Heart left ventricle (tissue), 16 donors: ENCODE measurements around the gene MFN1. TPM values are rescaled to one million over a fixed set of nuclear protein-coding genes. Genes with fewer than 3 reads are reported as not detected.

Experiments used
- ATAC-seq, 4 donors: fragments of 200-7000 bp; cut with Tn5 transposase; one replicate each; pipeline ENCODE4 v1.9.1; 2020 to 2022; ENCODE audit warnings: moderate library complexity in 4 of 4, mild to moderate bottlenecking in 3 of 4, moderate number of reproducible peaks in 1 of 4
- DNase-seq, 5 donors: peaks; one replicate each; pipeline ENCODE4 v3.0.0-alpha.2; 2020
- H3K27ac ChIP-seq, 12 donors: fragments of 200-600 bp; sonication (generic) in 4 of 12; one replicate each; pipeline versions ENCODE4 v1.5.0 to v1.8.0; 2016 to 2022; ENCODE audit warnings: mild to moderate bottlenecking in 2 of 12
- H3K27me3 ChIP-seq, 9 donors: fragments of 200-600 bp; sonication (generic) in 2 of 9; one replicate each; pipeline versions ENCODE4 v1.5.1 to v1.8.0; 2016 to 2022; ENCODE audit warnings: mild to moderate bottlenecking in 3 of 9
- H3K36me3 ChIP-seq, 9 donors: fragments of 200-600 bp; sonication (generic) in 2 of 9; one replicate each; pipeline versions ENCODE4 v1.5.0 to v1.8.0; 2018 to 2022; ENCODE audit warnings: mild to moderate bottlenecking in 2 of 9
- H3K4me1 ChIP-seq, 12 donors: fragments of 200-600 bp; sonication (generic) in 4 of 12; one replicate each; pipeline versions ENCODE4 v1.5.0 to v1.8.0; 2016 to 2022; ENCODE audit warnings: mild to moderate bottlenecking in 3 of 12
- H3K4me3 ChIP-seq, 12 donors: fragments of 200-600 bp; sonication (generic) in 4 of 12; one replicate each; pipeline versions ENCODE4 v1.5.0 to v1.8.0; 2017 to 2022; ENCODE audit warnings: mild to moderate bottlenecking in 9 of 12, moderate library complexity in 4 of 12
- H3K9me3 ChIP-seq, 12 donors: fragments of 200-600 bp; sonication (generic) in 4 of 12; one replicate each; pipeline versions ENCODE4 v1.5.0 to v1.8.0; 2016 to 2022; ENCODE audit warnings: mild to moderate bottlenecking in 1 of 12
- POLR2A ChIP-seq, 2 donors: fragments of 450-650 bp; IDR thresholded peaks; one replicate each; pipeline ENCODE4 v1.6.1; 2017; ENCODE audit warnings: antibody characterized with exemption in 2 of 2, mild to moderate bottlenecking in 2 of 2, moderate library complexity in 2 of 2
- WGBS, 4 donors: extraction: QIAGEN DNeasy Blood & Tissue Kit in 2 of 4; methylation state at CpG; one replicate each; pipeline versions ENCODE4 v1.1.5 to v1.1.7; 2013 to 2018; 5-methylcytosine and 5-hydroxymethylcytosine counted together
- intact Hi-C, 10 donors: fragments of 100-400 bp; cut with DNase I; formaldehyde crosslinking; loops; one replicate each; pipeline versions ENCODE4 v1.11.1 to v1.14.2; 2022
- polyA plus RNA-seq, 2 donors: library from polyadenylated mRNA; stranded (reverse); fragments of 200-250 nt; gene quantifications; one replicate each; pipeline ENCODE4 v1.2.3, GENCODE V29; 2013
- total RNA-seq, 9 donors: library from RNA; depleted of rRNA in 2 of 9; stranded (reverse); fragments of >200 nt in 2 of 9; fragmentation: NEBNext Ultra II Directional in 3 of 9; extraction: Animal tissue kit (Norgen Biotek cat#: 25700) in 3 of 9; gene quantifications; one replicate each; pipeline versions ENCODE4 v1.1.0 to v1.2.4, GENCODE V29; 2016 to 2023
- TF ChIP-seq, protein P1 (sequence below), 12 donors: fragments of 200-600 bp; sonication (generic) in 4 of 12; IDR thresholded peaks; one replicate each; pipeline versions ENCODE4 v1.5.0 to v1.8.0; 2018 to 2022; ENCODE audit warnings: antibody characterized with exemption in 12 of 12, mild to moderate bottlenecking in 5 of 12
- donor health status: ischemic (EF 13 %, LVEDD 7.1; RV severe dilation, severe dysfunction).
- donor health status: healthy with polysubstance abuse.
- donor health status: DM: no; HTN: yes; CAD: no.
- donor health status: DM: no; HTN: no; CAD: no.
- donor health status: ischemic (EF 25% LVEDD 6.9; RV normal size, moderate dysfunction).
- donor health status: ischemic (EF 25% LVEDD 5.7; RV mildly dilated, moderate dysfunction).
- donor health status: healthy.
- donor health status: DM: yes; HTN: yes; CAD: no.
- donor health status: ischemic (EF 35%, LVEDD 5.7; RV mildly dilated, moderate dysfunction).
- donor health status: nonischemic (EF 11% LVEDD 7.7; RV severe dilation, severe dysfunction).
- donor health status: DM: yes; HTN: yes; CAD: no.
- donor health status: PGD.
- donor health status: ischemic (EF 29% LVEDD 5.4; RV normal size, mild dysfunction).
- donor health status: nonischemic (EF 23%, LVEDD 6.1; RV moderate dilation, normal function).

MFN1 gene
- total and polyA plus RNA-seq, 11 donors: 10.8 to 78.0 (median 52.6) TPM

DNA sequence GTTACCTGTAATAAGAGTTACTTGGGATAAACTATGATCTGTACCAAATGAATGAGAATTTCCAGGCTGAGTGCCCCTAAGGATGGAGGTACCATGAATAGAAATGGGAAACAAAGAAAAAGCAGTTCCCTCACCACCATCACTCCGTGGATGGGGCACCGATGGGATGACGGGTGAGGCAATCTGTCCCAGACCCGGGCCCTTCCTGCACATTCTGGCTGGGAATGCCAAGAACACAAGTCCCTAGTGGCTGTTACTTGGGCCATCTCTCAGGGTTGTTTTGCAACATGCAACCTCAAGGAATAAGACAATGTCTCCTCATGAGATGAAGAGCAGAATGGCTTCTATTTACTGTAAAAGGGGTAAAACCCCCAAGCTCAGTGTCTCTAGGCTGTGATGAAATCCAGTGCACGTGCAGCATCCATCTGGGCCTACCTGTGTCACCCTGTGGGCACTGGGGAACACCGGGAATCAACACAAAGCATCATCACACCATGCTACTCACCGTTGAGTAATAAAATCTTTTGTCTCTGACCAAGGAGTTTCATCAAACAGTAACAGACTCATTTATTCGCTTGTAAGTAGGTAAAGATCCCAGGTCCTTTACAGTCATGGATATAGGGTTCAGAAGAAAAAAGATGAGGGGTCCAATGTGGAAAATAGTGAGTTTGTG, 81.5 kb downstream of the MFN1 start:
- DNase-seq (no peak), ATAC-seq (no peak)
- H3K4me1 ChIP-seq: peaks cover 0 to 58% (median 27%) of the 10 kb centered on the region in 12 donors
- H3K27me3 ChIP-seq: no peaks in the 10 kb centered on the region
- intact Hi-C loops: no loop called here
- TF ChIP-seq, protein P1, sequence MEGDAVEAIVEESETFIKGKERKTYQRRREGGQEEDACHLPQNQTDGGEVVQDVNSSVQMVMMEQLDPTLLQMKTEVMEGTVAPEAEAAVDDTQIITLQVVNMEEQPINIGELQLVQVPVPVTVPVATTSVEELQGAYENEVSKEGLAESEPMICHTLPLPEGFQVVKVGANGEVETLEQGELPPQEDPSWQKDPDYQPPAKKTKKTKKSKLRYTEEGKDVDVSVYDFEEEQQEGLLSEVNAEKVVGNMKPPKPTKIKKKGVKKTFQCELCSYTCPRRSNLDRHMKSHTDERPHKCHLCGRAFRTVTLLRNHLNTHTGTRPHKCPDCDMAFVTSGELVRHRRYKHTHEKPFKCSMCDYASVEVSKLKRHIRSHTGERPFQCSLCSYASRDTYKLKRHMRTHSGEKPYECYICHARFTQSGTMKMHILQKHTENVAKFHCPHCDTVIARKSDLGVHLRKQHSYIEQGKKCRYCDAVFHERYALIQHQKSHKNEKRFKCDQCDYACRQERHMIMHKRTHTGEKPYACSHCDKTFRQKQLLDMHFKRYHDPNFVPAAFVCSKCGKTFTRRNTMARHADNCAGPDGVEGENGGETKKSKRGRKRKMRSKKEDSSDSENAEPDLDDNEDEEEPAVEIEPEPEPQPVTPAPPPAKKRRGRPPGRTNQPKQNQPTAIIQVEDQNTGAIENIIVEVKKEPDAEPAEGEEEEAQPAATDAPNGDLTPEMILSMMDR (IDR thresholded peaks at IDR 0.05): no peak
- TF ChIP-seq POLR2A (IDR thresholded peaks at IDR 0.05): no peak
- H3K9me3 ChIP-seq: no peaks in the 10 kb centered on the region
- H3K27ac ChIP-seq: no peak overlapping the region
- 88 to 89% (median 88%) methylated on average over 8 of the region's 8 CpGs for WGBS, 4 donors
- peaks cover 0 to 25% (median 20%) of the 10 kb centered on the region in 9 donors for H3K36me3 ChIP-seq
- no peak overlapping the region for H3K4me3 ChIP-seq

DNA sequence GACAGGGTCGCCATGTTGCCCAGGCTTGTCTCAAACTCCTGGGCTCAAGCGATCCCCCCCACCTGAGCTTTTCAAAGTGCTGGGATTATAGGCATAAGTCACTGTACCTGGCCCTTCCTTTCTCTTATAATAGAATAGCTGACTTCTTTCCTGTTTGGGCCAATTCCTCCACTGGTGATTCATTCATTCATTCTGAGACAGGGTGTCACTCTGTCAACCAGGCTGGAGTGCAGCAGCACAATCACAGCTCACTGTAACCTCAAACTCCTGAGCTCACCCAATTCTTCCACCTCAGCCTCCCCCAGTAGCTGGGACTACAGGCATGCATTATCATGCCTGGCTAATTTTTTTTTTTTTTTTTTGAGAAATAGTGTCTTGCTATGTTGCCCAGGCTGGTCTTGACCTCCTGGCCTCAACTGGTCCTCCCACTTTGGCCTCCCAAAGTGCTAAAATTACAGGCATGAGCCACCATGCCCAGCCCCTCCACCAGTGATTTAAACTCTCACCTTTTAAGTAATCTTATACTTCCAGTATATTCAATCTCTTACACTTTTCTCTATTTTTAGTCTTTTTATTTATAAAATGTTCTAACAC, 82.9 kb downstream of the MFN1 start:
- WGBS, 4 donors: 94 to 100% (median 97%) methylated on average over 2 of the region's 2 CpGs
- Histone ChIP-seq H3K4me3 (no peak overlapping the region), H3K36me3 (peaks cover 0 to 11% (median 6%) of the 10 kb centered on the region in 9 donors), H3K9me3 (no peaks in the 10 kb centered on the region), H3K4me1 (peaks cover 0 to 66% (median 27%) of the 10 kb centered on the region in 12 donors), H3K27ac (no peak overlapping the region), H3K27me3 (no peaks in the 10 kb centered on the region)
- no peak for ATAC-seq
- DNase-seq: no peak
- TF ChIP-seq, protein P1 (IDR thresholded peaks at IDR 0.05): no peak
- TF ChIP-seq POLR2A (IDR thresholded peaks at IDR 0.05): no peak
- intact Hi-C loops: no loop called here

DNA sequence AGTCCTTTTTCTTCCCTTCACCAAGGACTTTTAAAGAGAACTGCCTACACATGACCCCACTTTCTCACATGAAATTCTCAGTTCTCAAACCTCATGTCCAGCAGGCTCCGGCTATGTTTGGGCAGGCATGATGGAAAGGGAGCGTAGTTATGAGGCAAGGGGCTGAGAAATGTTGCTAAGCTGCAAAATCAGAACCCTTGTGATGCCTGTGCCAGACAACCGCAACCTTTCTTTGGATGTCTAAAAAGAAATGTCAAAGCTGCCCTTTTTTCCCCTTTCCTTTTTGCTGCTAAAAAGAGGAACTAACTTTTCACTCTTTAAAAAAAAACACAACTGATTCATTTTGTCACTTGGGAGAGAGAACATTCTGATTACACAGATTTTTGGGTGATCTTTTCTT, 84.5 kb downstream of the MFN1 start:
- ATAC-seq: peak in 3 of 4 donors; percentile 28 to 61 (median 58)
- Histone ChIP-seq H3K4me1 (peaks cover 0 to 77% (median 29%) of the 10 kb centered on the region in 12 donors), H3K27ac (peak overlapping the region in 2 of 12 donors; percentile 21 to 78), H3K27me3 (no peaks in the 10 kb centered on the region), H3K9me3 (no peaks in the 10 kb centered on the region), H3K4me3 (no peak overlapping the region), H3K36me3 (peaks cover 0 to 13% (median 0%) of the 10 kb centered on the region in 9 donors)
- DNase-seq: no peak
- TF ChIP-seq, protein P1 (IDR thresholded peaks at IDR 0.05): no peak
- TF ChIP-seq POLR2A (IDR thresholded peaks at IDR 0.05): no peak
- intact Hi-C loops: no loop called here
- 69 to 82% (median 78%) methylated on average over 3 of the region's 3 CpGs for WGBS, 4 donors

DNA sequence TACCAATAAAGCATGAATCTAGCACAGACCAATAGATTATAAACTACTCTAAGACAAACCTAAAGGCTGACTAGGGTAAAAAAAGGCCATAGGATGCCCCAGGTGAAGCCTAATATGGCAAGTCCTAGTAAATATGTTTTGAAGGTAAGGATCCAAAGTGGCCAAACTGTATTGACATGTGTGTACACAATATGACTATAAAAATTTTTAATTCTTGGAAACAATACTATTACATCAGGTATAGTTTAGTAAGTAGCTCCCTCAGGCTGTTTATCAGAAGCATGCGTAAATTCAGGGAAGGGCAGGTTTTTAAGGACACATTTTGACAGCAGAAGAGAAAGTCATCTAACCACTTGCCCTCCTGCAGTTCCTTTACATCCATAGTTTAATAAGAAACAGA, 84.9 kb downstream of the MFN1 start:
- Histone ChIP-seq H3K27me3 (no peaks in the 10 kb centered on the region), H3K36me3 (peaks cover 0 to 13% (median 0%) of the 10 kb centered on the region in 9 donors), H3K27ac (peak overlapping the region in 2 of 12 donors; percentile 21 to 78), H3K4me1 (peaks cover 0 to 78% (median 29%) of the 10 kb centered on the region in 12 donors), H3K9me3 (no peaks in the 10 kb centered on the region), H3K4me3 (no peak overlapping the region)
- DNase-seq: no peak
- ATAC-seq: no peak
- intact Hi-C loops: no loop called here
- no peak for TF ChIP-seq POLR2A (IDR thresholded peaks at IDR 0.05)
- TF ChIP-seq, protein P1 (IDR thresholded peaks at IDR 0.05): no peak
- WGBS, 4 donors: 87 to 95% (median 89%) methylated on average over 1 of the region's 1 CpG
